ENCODE data around the gene SEMA6D.

DNA sequence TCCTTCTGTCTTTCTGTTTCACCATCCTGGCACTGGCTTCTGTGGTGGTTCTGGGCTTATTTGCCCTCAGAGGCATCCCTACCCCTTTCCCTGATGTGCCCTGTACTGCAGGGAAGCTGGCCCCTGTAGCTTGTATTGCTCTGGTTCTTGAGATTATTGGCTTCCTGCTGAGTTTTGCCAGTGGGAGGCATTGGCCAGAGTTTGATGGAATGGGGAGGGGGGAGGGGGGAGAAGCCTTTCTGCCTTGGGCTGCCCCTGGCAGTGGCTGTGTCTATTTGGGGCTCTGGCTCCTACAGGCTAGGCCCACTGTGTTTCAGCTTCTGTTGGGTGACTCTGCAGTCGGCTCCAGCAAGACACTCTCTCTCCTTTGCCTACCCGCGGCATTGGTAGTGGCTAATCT lies 41.6 kb upstream of the SEMA6D start:
- TF ChIP-seq POLR2AphosphoS5 (IDR thresholded peaks at IDR 0.05) (no peak), POLR2A (IDR thresholded peaks at IDR 0.05) (no peak)
- TF ChIP-seq, protein P1, sequence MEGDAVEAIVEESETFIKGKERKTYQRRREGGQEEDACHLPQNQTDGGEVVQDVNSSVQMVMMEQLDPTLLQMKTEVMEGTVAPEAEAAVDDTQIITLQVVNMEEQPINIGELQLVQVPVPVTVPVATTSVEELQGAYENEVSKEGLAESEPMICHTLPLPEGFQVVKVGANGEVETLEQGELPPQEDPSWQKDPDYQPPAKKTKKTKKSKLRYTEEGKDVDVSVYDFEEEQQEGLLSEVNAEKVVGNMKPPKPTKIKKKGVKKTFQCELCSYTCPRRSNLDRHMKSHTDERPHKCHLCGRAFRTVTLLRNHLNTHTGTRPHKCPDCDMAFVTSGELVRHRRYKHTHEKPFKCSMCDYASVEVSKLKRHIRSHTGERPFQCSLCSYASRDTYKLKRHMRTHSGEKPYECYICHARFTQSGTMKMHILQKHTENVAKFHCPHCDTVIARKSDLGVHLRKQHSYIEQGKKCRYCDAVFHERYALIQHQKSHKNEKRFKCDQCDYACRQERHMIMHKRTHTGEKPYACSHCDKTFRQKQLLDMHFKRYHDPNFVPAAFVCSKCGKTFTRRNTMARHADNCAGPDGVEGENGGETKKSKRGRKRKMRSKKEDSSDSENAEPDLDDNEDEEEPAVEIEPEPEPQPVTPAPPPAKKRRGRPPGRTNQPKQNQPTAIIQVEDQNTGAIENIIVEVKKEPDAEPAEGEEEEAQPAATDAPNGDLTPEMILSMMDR (IDR thresholded peaks at IDR 0.05): no peak

Data from sigmoid colon (tissue), 4 donors.